ENCODE data around the gene PIGM.

Gene PIGM

DNA sequence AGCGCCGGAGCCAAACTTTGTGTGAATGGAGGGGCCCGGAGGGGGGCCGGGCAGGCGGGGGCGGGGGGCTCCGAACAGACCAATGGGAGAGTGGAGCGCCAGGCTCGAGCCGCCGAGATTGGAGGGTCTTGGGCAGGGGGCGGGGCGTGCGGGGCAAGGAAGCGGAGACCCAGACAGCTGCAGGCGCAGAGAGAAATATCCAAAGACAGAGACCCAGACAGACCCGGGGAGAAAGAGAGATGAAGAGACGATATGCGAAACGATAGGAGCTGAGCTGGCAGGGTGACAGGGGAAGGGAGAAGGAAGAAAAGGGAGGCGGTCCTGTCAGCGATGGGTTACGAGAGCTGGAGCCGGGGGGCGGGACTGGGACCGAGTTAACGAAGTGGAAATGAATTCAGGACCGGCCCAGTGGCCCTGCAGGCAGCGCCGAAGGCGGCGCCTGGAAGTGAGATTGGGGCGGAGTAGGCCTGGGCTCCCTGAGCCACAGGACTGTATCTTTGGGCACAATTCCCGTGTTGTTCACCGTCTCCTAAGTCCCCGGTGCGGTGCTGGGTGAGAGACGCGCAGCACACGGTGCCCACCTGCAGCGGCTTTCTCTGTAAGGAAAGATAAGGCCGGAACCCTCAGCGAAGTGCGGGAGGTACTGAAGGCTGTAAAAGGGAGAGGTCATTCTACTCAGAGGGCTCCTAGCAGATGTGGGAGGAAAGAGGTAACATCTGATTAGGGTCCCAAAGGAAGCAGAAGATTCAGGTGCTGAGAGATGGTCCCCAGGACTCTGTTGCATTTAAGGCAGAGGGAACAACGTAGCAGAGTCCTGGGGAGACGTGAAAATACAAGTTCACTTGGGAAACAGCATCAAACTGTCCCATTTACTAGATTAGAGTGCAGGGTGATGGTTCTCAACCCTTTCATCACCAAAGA, 38.7 kb upstream of the PIGM start:
- Histone ChIP-seq H3K4me1 (ENCODE audit: control insufficient read depth, insufficient read depth, low read length) (peaks cover 13% of the 10 kb centered on the region), H3K27me3 (ENCODE audit: control insufficient read depth, insufficient read depth, low read length) (peaks cover 59% of the 10 kb centered on the region), H3K9ac (ENCODE audit: low read length) (no peak overlapping the region)

DNA sequence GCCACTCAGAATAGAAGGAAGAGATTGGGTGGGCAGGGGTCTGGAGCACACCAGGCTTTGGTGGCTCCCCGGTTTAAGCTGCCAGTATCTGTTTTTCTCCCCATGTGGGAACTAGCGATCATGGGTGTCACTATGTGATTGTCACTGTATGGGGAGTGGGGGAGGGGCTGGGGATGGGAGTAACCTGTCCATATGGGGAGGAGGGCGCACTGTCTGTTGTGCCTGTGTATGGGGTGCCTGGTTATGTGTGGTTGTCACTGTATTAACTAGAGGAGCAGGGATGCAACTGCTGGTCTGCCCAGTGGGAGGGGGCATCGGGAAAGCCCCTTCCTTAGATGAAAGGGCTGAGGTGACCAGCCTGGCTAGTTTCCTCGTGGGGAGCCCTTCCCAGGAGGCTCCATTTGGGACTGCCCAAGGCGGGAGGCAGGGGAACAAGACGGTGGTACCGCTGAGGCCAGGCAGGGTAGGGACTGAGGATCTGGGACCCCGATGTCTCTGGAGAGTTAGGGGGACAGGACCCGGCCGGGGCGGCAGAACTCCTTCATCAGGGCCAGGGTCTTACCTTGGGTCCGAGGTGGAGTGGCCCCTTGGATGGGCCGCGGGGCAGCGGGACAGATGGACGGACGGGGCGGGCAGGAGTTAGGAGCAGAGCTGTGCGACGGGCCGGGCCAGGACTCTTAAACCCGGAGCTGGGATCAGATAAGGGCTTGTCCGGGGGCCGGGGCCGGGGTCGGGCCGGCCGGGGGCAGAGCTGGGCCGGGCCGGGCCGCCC, 37.9 kb upstream of the PIGM start, which contains the start of gene KCNJ10:
Gene KCNJ10 (minus strand): TSS at position 701 of the 772 bp plus-strand sequence. CDS start 27,628 bp downstream, outside the sequence.
- Histone ChIP-seq H3K36me3 (ENCODE audit: control insufficient read depth, insufficient read depth, low read length) (no peaks in the 10 kb centered on the region), H3K4me3 (ENCODE audit: low read depth, low read length) (peak within 1 kb of the TSS; percentile 71), H3K9me3 (ENCODE audit: control insufficient read depth, insufficient read depth, low read depth, low read length) (no peaks in the 10 kb centered on the region), H3K4me1 (ENCODE audit: control insufficient read depth, insufficient read depth, low read length) (peaks cover 13% of the 10 kb centered on the region), H3K27me3 (ENCODE audit: control insufficient read depth, insufficient read depth, low read length) (peaks cover 63% of the 10 kb centered on the region), H3K9ac (ENCODE audit: low read length) (no peak within 1 kb of the TSS), H3K27ac (ENCODE audit: low read depth, low read length) (no peak within 1 kb of the TSS)

More for the DNA sequence above, 38.7 kb upstream of the PIGM start:
- H3K4me3 ChIP-seq (ENCODE audit: low read depth, low read length) = peak overlapping the region; percentile 71
- H3K36me3 ChIP-seq (ENCODE audit: control insufficient read depth, insufficient read depth, low read length) = no peaks in the 10 kb centered on the region
- no peaks in the 10 kb centered on the region for H3K9me3 ChIP-seq (ENCODE audit: control insufficient read depth, insufficient read depth, low read depth, low read length)
- no peak overlapping the region for H3K27ac ChIP-seq (ENCODE audit: low read depth, low read length)

DNA sequence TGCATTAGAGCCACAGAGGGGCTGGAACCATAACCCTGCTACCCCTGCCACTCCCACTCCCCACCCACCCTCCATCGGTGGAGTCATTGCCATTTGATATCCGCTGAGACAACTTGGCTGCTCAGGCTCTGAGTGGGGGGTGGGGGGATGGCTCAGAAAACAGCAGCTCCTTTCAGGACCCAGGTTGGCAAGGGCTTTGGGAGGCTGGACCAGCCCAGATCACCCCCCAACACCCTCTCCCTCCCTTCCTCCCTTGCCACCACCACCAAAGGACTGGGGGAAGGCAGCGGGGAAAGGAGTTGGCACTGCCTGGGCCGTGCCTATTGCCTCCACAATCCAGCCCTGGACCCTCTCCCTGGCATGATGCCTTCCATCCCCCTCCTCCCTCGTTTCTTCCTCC, 36.4 kb upstream of the PIGM start:
- H3K9ac ChIP-seq (ENCODE audit: low read length) = no peak overlapping the region
- no peak overlapping the region for H3K4me3 ChIP-seq (ENCODE audit: low read depth, low read length)
- peaks cover 59% of the 10 kb centered on the region for H3K27me3 ChIP-seq (ENCODE audit: control insufficient read depth, insufficient read depth, low read length)
- H3K36me3 ChIP-seq (ENCODE audit: control insufficient read depth, insufficient read depth, low read length) = no peaks in the 10 kb centered on the region
- H3K9me3 ChIP-seq (ENCODE audit: control insufficient read depth, insufficient read depth, low read depth, low read length) = no peaks in the 10 kb centered on the region
- peaks cover 13% of the 10 kb centered on the region for H3K4me1 ChIP-seq (ENCODE audit: control insufficient read depth, insufficient read depth, low read length)
- H3K27ac ChIP-seq (ENCODE audit: low read depth, low read length) = no peak overlapping the region

DNA sequence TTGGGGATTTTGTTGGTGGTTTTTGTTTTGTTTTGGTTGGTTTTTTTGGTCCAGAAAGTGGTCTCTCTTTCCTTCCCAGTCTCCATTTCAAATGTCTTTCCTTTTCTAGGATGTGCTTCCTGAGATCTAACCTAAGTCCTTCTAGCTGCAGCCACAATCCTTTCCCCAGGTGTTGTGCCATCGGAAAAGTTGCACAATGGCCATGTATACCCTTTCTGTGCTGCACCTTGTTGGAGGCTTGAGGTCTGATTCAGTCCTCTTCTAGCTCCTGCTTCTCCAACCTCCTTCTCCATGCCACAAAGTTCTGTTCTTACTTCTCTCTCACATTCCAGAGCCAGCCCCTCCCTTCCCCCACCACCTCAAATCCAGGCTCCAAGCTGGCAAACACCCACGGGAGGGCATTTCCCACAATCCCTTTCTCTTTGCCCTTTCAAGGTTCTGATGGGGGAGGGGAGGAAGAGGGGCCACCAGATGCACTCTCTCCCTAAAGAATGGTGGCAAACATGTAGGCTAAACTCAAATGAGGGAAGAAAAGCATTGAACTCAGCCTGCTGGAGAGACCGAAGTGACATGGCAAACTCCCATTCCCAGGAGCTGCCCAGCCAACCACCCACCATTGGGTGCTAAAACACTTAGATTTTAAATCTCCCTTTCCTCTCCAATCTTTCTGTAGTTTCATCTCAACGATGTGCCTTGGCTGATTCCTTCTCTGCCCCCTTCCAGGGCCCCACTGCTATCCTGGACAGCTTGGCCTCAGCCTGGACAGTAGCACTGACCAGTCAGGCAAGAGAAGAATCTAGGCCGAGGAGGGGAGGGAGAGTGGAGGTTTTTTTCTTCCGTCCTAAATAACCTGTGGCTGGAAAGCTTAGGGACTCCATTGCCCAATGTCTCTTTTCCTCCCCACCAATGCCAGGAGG, 35.3 kb upstream of the PIGM start:
- peaks cover 55% of the 10 kb centered on the region for H3K27me3 ChIP-seq (ENCODE audit: control insufficient read depth, insufficient read depth, low read length)

DNA sequence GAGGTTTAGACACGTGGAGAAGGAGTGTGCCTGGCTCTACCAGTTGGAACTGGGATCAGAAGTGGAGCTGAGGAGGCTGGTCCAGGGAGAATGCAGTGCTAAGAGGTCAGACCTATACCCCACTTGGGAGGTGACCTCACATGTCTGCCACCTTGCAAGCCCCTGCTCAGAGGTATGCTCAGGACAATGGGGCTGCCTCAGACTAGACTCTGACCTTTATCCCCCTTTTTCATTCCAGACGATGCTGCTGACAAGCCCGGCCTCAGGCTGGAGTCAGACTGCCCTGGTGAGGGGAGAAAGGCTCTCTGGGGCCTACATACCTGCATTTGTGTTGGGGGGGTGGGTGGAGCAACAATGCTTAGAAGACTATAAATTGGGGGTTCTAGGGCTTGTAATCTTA, 33.0 kb upstream of the PIGM start:
- no peak overlapping the region for H3K9ac ChIP-seq (ENCODE audit: low read length)
- H3K9me3 ChIP-seq (ENCODE audit: control insufficient read depth, insufficient read depth, low read depth, low read length) = no peaks in the 10 kb centered on the region
- H3K27ac ChIP-seq (ENCODE audit: low read depth, low read length) = no peak overlapping the region
- no peaks in the 10 kb centered on the region for H3K36me3 ChIP-seq (ENCODE audit: control insufficient read depth, insufficient read depth, low read length)
- peaks cover 41% of the 10 kb centered on the region for H3K27me3 ChIP-seq (ENCODE audit: control insufficient read depth, insufficient read depth, low read length)
- H3K4me1 ChIP-seq (ENCODE audit: control insufficient read depth, insufficient read depth, low read length) = peaks cover 28% of the 10 kb centered on the region
- no peak overlapping the region for H3K4me3 ChIP-seq (ENCODE audit: low read depth, low read length)

More for the DNA sequence above, 35.3 kb upstream of the PIGM start:
- no peaks in the 10 kb centered on the region for H3K36me3 ChIP-seq (ENCODE audit: control insufficient read depth, insufficient read depth, low read length)
- H3K9ac ChIP-seq (ENCODE audit: low read length) = no peak overlapping the region
- peaks cover 19% of the 10 kb centered on the region for H3K4me1 ChIP-seq (ENCODE audit: control insufficient read depth, insufficient read depth, low read length)
- no peak overlapping the region for H3K27ac ChIP-seq (ENCODE audit: low read depth, low read length)
- H3K9me3 ChIP-seq (ENCODE audit: control insufficient read depth, insufficient read depth, low read depth, low read length) = no peaks in the 10 kb centered on the region
- H3K4me3 ChIP-seq (ENCODE audit: low read depth, low read length) = no peak overlapping the region

DNA sequence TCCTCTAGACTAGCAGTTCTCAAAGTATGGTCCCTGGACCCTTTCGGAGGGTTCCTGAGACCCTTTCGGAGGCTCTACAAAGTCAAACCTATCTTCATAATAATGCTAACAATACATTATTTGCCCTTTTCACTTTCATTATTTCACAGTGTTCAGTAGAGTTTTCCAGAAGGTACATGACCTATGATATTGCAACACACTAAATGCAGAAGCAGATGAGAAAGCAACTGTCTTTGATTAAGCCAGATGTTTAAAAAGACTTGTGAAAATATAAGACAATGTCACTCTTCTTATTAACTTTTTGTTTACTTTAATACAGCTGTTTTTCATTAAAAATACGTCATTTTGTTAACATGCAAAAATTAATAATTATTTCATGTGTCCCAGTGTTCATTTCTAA, 32.4 kb upstream of the PIGM start:
- no peak overlapping the region for H3K4me3 ChIP-seq (ENCODE audit: low read depth, low read length)
- peaks cover 25% of the 10 kb centered on the region for H3K4me1 ChIP-seq (ENCODE audit: control insufficient read depth, insufficient read depth, low read length)
- no peaks in the 10 kb centered on the region for H3K9me3 ChIP-seq (ENCODE audit: control insufficient read depth, insufficient read depth, low read depth, low read length)
- peaks cover 35% of the 10 kb centered on the region for H3K27me3 ChIP-seq (ENCODE audit: control insufficient read depth, insufficient read depth, low read length)
- no peak overlapping the region for H3K27ac ChIP-seq (ENCODE audit: low read depth, low read length)
- no peak overlapping the region for H3K9ac ChIP-seq (ENCODE audit: low read length)
- H3K36me3 ChIP-seq (ENCODE audit: control insufficient read depth, insufficient read depth, low read length) = no peaks in the 10 kb centered on the region

DNA sequence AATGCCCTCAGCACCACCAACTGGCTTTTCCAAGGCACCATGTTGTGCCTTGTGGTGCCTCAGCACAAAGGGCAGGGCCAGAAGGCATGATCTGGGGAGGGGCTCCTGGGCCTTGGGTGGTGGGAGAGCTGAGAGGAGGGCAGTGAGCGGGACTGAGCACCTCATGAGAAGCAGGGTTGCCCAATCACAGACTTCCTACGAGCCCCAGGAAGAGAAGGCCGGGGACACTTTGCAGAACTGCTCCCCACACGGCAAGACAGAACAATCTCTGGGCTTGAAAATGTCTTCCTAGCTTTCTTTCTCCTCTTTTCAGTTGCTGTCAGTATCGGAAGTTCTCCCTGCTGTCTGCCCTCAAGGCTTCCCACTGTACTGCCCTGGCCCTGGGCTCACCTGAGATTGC, 31.4 kb upstream of the PIGM start:
- H3K4me1 ChIP-seq (ENCODE audit: control insufficient read depth, insufficient read depth, low read length) = peaks cover 25% of the 10 kb centered on the region
- peaks cover 25% of the 10 kb centered on the region for H3K27me3 ChIP-seq (ENCODE audit: control insufficient read depth, insufficient read depth, low read length)
- no peak overlapping the region for H3K9ac ChIP-seq (ENCODE audit: low read length)
- H3K4me3 ChIP-seq (ENCODE audit: low read depth, low read length) = no peak overlapping the region
- H3K27ac ChIP-seq (ENCODE audit: low read depth, low read length) = no peak overlapping the region
- H3K9me3 ChIP-seq (ENCODE audit: control insufficient read depth, insufficient read depth, low read depth, low read length) = no peaks in the 10 kb centered on the region
- H3K36me3 ChIP-seq (ENCODE audit: control insufficient read depth, insufficient read depth, low read length) = no peaks in the 10 kb centered on the region

DNA sequence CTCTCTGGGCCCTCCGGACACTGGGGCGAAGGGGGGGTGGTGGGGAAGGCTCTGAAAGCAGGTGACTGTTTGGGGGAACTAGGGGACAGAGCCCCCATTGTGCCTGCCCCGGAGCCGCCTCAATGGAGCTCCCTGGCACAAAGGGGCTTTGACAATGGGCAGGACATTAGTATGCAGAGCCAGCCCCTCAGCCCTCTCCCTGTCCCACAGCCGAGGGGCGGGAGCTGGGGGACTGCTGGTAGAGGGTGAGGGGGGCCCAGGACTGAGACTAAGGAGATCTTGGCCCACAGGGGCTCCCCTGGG, 30.4 kb upstream of the PIGM start:
- H3K36me3 ChIP-seq (ENCODE audit: control insufficient read depth, insufficient read depth, low read length) = no peaks in the 10 kb centered on the region
- H3K9ac ChIP-seq (ENCODE audit: low read length) = no peak overlapping the region
- H3K27me3 ChIP-seq (ENCODE audit: control insufficient read depth, insufficient read depth, low read length) = peaks cover 16% of the 10 kb centered on the region
- H3K27ac ChIP-seq (ENCODE audit: low read depth, low read length) = no peak overlapping the region
- no peaks in the 10 kb centered on the region for H3K9me3 ChIP-seq (ENCODE audit: control insufficient read depth, insufficient read depth, low read depth, low read length)
- peaks cover 20% of the 10 kb centered on the region for H3K4me1 ChIP-seq (ENCODE audit: control insufficient read depth, insufficient read depth, low read length)
- no peak overlapping the region for H3K4me3 ChIP-seq (ENCODE audit: low read depth, low read length)

DNA sequence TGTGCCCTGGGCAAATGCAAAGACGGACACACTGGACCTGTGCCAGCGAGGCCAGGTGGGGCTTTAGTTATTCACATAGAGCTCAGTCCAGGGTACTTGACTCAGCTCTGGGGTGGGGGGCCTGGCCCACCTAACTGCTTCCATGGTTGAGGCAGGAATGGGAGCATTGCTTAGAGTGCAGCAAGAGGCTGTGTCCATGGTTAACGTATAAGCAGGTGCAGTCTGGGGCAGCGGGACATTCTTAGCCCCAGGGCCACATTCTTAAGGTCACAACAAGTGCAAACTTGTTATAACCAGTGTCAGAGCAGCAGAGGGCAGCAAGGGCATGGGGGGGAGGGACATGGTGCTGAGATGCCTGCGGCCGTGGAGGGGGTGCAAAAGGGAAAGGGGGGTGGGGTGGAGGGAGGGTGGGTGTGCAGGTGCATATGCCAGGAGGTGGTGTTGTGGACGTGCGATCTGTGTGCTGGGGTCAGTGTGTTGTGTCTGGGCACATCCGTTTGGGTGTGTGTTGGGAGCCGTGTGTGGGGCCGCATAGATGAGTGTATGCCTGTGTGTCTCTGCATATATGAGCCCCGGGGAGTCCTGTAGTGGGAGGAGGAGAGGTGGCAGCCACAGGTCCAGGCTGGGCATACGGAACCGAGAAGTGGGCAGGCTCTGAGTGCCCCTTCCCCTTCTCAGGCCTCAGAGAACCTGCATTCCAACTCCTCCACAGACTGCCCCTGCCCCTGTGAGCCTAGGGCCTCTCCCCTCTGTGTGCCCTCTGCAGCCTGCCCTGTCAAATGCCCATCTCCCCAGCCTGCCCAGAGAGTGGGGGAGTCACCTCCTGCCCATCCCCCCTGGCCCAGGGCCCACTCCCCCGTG, 29.8 kb upstream of the PIGM start:
- peaks cover 16% of the 10 kb centered on the region for H3K4me1 ChIP-seq (ENCODE audit: control insufficient read depth, insufficient read depth, low read length)
- no peak overlapping the region for H3K9ac ChIP-seq (ENCODE audit: low read length)
- peaks cover 11% of the 10 kb centered on the region for H3K27me3 ChIP-seq (ENCODE audit: control insufficient read depth, insufficient read depth, low read length)
- H3K9me3 ChIP-seq (ENCODE audit: control insufficient read depth, insufficient read depth, low read depth, low read length) = no peaks in the 10 kb centered on the region
- no peaks in the 10 kb centered on the region for H3K36me3 ChIP-seq (ENCODE audit: control insufficient read depth, insufficient read depth, low read length)
- H3K4me3 ChIP-seq (ENCODE audit: low read depth, low read length) = no peak overlapping the region
- no peak overlapping the region for H3K27ac ChIP-seq (ENCODE audit: low read depth, low read length)

DNA sequence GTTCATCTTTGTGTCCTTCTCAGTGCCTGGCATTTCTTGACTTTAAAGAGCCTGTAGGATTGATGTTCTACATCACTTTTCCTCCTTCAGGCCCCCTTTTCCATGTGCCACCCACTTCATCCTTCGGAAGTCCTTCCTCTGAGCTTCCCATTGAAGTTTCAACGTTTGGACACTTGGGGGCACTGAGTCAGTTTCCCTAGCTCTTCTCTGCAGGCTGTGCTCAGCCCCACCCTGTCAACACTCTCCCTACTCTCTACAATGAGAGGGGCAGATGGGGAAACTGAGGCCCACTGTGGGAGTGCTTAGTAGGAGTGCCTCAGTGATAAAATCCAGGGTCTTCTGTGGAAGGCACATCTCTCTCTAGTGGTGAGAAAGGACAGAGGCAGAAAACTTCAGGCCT, 26.3 kb upstream of the PIGM start:
- H3K27me3 ChIP-seq (ENCODE audit: control insufficient read depth, insufficient read depth, low read length) = 0 out of 2 replicates have a peak, but pooled peaks cover 7% of the 10 kb centered on the region
- peaks cover 18% of the 10 kb centered on the region for H3K4me1 ChIP-seq (ENCODE audit: control insufficient read depth, insufficient read depth, low read length)
- no peaks in the 10 kb centered on the region for H3K36me3 ChIP-seq (ENCODE audit: control insufficient read depth, insufficient read depth, low read length)
- H3K9me3 ChIP-seq (ENCODE audit: control insufficient read depth, insufficient read depth, low read depth, low read length) = no peaks in the 10 kb centered on the region
- H3K9ac ChIP-seq (ENCODE audit: low read length) = no peak overlapping the region
- H3K27ac ChIP-seq (ENCODE audit: low read depth, low read length) = no peak overlapping the region
- no peak overlapping the region for H3K4me3 ChIP-seq (ENCODE audit: low read depth, low read length)

Measured in HUES6 (cell line).